Hepatic stellate cell (primary cell): Measurements from ENCODE around the gene USP17L24.
"Not testable (repeated sequence)": the region's sequence is repeated elsewhere in the genome, so short reads cannot be mapped to it uniquely, and the experiment has no call there.

ENCODE experiments used
- DNase-seq: peaks from one replicate; pipeline ENCODE4 v3.0.0; 2011; ENCODE audit warnings: low spot score

Gene USP17L24

GRCh38 chr4:9324865-9325264 is at the start of gene USP17L24:
Gene USP17L24, plus strand, starts transcription at chr4:9325165. Its CDS starts 0 bp downstream, at chr4:9325165.
- DNase-seq = not testable (repeated sequence)

GRCh38 chr4:9324191-9324590 is 774 bp upstream of the USP17L24 start:
- DNase-seq = not testable (repeated sequence)

GRCh38 chr4:9329611-9330010 is 4.6 kb downstream of the USP17L24 start, which contains the start of gene USP17L25:
Gene USP17L25, plus strand, starts transcription at chr4:9329911. Its CDS starts 0 bp downstream, at chr4:9329911.
- DNase-seq = not testable (repeated sequence)

GRCh38 chr4:9334358-9334757 is 9.4 kb downstream of the USP17L24 start, which contains the start of gene USP17L26:
Gene USP17L26, plus strand, starts transcription at chr4:9334658. Its CDS starts 0 bp downstream, at chr4:9334658.
- not testable (repeated sequence) for DNase-seq

- DNase-seq = not testable (repeated sequence)
Observed at GRCh38 chr4:9339103-9339502, 14.1 kb downstream of the USP17L24 start, which contains the start of gene USP17L5. Gene USP17L5, plus strand, starts transcription at chr4:9339403. Its CDS starts 0 bp downstream, at chr4:9339403.

- DNase-seq = not testable (repeated sequence)
Observed at GRCh38 chr4:9343848-9344247, 18.9 kb downstream of the USP17L24 start, which contains the start of gene USP17L27. Gene USP17L27, plus strand, starts transcription at chr4:9344148. Its CDS starts 0 bp downstream, at chr4:9344148.

GRCh38 chr4:9348593-9348992 is 23.6 kb downstream of the USP17L24 start, which contains the start of gene USP17L28:
Gene USP17L28, plus strand, starts transcription at chr4:9348893. Its CDS starts 0 bp downstream, at chr4:9348893.
- DNase-seq = not testable (repeated sequence)

GRCh38 chr4:9350866-9351265 is 25.9 kb downstream of the USP17L24 start:
- DNase-seq = not testable (repeated sequence)

GRCh38 chr4:9353338-9353737 is 28.4 kb downstream of the USP17L24 start, which contains the start of gene USP17L29:
Gene USP17L29, plus strand, starts transcription at chr4:9353638. Its CDS starts 0 bp downstream, at chr4:9353638.
- not testable (repeated sequence) for DNase-seq

- DNase-seq = not testable (repeated sequence)
Observed at GRCh38 chr4:9362829-9363228, 37.9 kb downstream of the USP17L24 start, which contains the start of gene USP17L30. Gene USP17L30, plus strand, starts transcription at chr4:9363129. Its CDS starts 0 bp downstream, at chr4:9363129.
